Stimulated activated CD8-positive, alpha-beta memory T cell treated with anti-CD3 and anti-CD28 coated beads, Interleukin-7, amount 100 ng/mL, for 24 hours (primary cell): ENCODE measurements around the gene STAB1.

ENCODE experiments used
- DNase-seq: peaks from one replicate; pipeline ENCODE4 v3.0.0-alpha.2; 2020; ENCODE audit warnings: low read depth

Gene STAB1

GRCh38 chr3:52494886-52495495 is at the start of gene STAB1:
TSS of gene STAB1 (plus strand) at chr3:52495338. CDS start at chr3:52495414, 76 bp downstream.
- DNase-seq = no peak

GRCh38 chr3:52446042-52446441 is 49.1 kb upstream of the STAB1 start:
- DNase-seq = no peak

- peak; percentile 55 for DNase-seq
Measured at GRCh38 chr3:52446631-52447511, 48.3 kb upstream of the STAB1 start.

GRCh38 chr3:52447512-52448355 is 47.4 kb upstream of the STAB1 start:
- DNase-seq = no peak

- no peak for DNase-seq
Measured at GRCh38 chr3:52450489-52451236, 44.5 kb upstream of the STAB1 start.

- DNase-seq = no peak
Measured at GRCh38 chr3:52451237-52452083, 43.7 kb upstream of the STAB1 start.

- no peak for DNase-seq
Measured at GRCh38 chr3:52452126-52452525, 43.0 kb upstream of the STAB1 start.

- no peak for DNase-seq
Measured at GRCh38 chr3:52452570-52453221, 42.4 kb upstream of the STAB1 start.

GRCh38 chr3:52453496-52454249 is 41.5 kb upstream of the STAB1 start, which contains the start of gene TNNC1:
TSS of gene TNNC1 (minus strand) at chr3:52454041. CDS start at chr3:52454015, 26 bp downstream.
- no peak for DNase-seq

- DNase-seq = no peak
Measured at GRCh38 chr3:52454250-52454937, 40.7 kb upstream of the STAB1 start.

- DNase-seq = no peak
Measured at GRCh38 chr3:52454938-52455282, 40.2 kb upstream of the STAB1 start.

GRCh38 chr3:52455283-52456168 is 39.6 kb upstream of the STAB1 start, which contains the start of gene NISCH:
TSS of gene NISCH (plus strand) at chr3:52455604. CDS start at chr3:52455642, 38 bp downstream.
- peak; percentile 89 for DNase-seq

- DNase-seq = no peak
Measured at GRCh38 chr3:52456169-52456799, 38.9 kb upstream of the STAB1 start.

- DNase-seq = no peak
Measured at GRCh38 chr3:52456800-52457183, 38.3 kb upstream of the STAB1 start.

- DNase-seq = no peak
Measured at GRCh38 chr3:52458031-52458760, 36.9 kb upstream of the STAB1 start.

GRCh38 chr3:52458770-52459545 is 36.2 kb upstream of the STAB1 start:
- no peak for DNase-seq
